ENCODE results near the gene OR10H4.
"Not testable (repeated sequence)": the region's sequence is repeated elsewhere in the genome, so short reads cannot be mapped to it uniquely, and the experiment has no call there.

The OR10H4 gene, protein sequence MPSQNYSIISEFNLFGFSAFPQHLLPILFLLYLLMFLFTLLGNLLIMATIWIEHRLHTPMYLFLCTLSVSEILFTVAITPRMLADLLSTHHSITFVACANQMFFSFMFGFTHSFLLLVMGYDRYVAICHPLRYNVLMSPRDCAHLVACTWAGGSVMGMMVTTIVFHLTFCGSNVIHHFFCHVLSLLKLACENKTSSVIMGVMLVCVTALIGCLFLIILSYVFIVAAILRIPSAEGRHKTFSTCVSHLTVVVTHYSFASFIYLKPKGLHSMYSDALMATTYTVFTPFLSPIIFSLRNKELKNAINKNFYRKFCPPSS

GRCh38 chr19:15948223-15949058 is at the start of gene OR10H4:
Gene OR10H4 (plus strand): TSS chr19:15949008. CDS start chr19:15949008, 0 bp downstream.
- no peak for DNase-seq (ENCODE audit: low spot score)

GRCh38 chr19:15899561-15899960 is 49.2 kb upstream of the OR10H4 start:
- DNase-seq (ENCODE audit: low spot score) = not testable (repeated sequence)

- DNase-seq (ENCODE audit: low spot score) = not testable (repeated sequence)
Measured at GRCh38 chr19:15900032-15900431, 48.8 kb upstream of the OR10H4 start.

GRCh38 chr19:15900504-15900903 is 48.3 kb upstream of the OR10H4 start:
- no peak for DNase-seq (ENCODE audit: low spot score)

DNA sequence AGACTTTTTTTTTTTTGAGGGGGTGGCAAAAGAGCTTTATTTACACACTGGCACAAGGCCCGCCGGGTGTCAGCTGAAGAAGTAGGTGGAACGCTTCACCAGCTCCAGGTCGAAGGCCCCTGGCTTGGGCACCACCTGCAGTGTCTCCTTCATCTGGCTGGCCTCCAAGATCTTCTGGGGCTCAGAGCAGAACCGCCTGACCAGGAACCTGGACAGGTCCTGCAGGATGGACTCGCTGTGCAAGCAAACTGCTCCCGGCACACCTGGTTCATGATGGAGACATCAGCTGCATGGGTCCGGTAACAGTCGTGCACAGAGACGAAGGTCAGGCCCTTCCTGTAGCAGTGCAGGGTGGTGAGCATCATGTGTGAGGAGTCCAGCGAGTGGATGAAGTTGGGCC is 46.6 kb upstream of the OR10H4 start:
- DNase-seq (ENCODE audit: low spot score) = no peak

- not testable (repeated sequence) for DNase-seq (ENCODE audit: low spot score)
Measured at GRCh38 chr19:15902898-15903297, 45.9 kb upstream of the OR10H4 start.

- DNase-seq (ENCODE audit: low spot score) = no peak
Measured at GRCh38 chr19:15905026-15905425, 43.8 kb upstream of the OR10H4 start.

DNA sequence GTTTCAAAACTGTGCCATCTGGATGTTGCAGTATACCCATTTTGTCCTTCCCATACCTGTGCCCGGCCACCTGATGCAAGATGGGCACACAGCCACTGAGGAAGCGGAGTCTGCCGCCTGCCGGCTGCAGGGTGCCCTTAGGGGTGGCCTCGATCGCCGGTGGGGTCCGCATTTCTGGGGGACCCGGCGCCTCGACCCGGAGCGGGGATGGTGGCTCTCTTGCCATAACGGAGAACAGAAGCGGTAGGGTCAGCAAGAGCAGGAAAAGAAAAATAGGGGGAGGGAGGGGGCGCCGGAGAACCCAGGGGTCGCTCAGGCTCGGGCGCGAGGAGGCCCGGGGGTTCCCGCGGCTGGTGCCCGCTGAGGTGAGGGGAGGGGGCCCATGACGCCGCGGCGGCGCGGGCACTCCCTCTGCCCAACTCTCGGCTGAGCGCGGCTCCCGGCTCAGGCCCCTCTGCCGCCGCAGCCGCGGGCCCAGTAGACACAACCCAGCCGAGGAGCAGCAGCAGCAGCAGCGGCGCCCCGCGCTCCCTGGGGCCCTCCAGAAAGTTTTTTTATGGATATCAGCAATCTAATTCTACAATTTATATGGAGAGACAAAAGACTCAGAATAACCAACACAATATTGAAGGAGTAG is 37.1 kb upstream of the OR10H4 start:
- DNase-seq (ENCODE audit: low spot score) = no peak

DNA sequence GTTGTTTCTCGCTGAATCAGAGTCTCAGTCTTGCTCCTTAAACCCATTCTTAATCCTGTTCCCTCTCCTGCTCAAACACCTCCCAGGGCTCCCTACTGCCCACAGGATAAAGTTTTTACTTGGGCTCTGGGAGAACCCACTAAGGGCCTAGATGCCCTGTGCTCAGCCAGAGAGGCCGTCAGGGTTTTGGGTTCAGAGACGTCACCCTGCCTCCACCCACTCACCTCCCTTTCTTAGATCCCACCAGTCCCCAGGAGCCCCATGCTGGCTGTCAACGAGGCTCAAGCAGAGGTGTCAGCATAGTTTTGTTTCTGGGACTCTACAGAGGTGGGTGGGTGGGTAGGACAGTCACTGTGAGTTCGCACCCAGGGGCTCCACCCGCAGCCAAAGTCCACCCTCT is 35.4 kb upstream of the OR10H4 start:
- DNase-seq (ENCODE audit: low spot score) = no peak

- DNase-seq (ENCODE audit: low spot score) = no peak
Measured at GRCh38 chr19:15913830-15914229, 35.0 kb upstream of the OR10H4 start.

- DNase-seq (ENCODE audit: low spot score) = no peak
Measured at GRCh38 chr19:15915109-15915508, 33.7 kb upstream of the OR10H4 start.

DNA sequence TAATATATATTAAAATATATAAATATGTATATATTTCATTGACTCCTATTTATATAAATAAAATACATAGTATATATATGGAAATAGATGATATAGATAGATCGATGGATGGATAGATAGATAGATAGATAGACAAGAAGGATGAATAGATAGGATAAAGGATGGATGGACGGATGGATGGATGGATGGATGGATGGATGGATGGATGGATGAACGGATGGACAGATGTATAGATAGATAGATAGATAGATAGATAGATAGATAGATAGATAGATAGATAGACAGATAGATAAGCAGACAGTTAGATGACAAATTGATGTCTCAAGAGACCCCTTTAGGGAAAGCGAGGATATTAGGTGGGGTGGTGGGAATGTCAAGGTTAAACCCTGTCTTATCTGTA is 29.6 kb upstream of the OR10H4 start:
- no peak for DNase-seq (ENCODE audit: low spot score)

GRCh38 chr19:15922021-15922420 is 26.8 kb upstream of the OR10H4 start:
- no peak for DNase-seq (ENCODE audit: low spot score)

DNA sequence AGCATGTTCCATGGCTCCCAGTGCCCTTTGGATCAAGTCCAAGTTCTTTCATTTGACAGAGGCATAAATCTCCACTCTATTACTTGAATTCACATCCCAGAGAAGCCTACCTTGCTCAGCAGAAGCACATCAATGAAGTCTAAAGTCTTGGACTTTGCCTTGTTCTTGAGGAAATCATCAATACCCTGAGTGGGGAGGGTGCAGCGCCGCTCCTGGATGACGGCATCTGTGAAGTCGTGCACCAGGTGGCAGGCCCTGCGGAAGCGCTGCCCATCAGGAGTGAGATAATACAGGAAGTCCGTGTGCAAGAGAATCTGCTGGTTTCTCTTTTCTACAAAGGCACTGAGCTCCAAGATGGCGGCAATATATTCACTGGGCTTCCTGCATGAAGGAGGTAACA is 25.1 kb upstream of the OR10H4 start:
- DNase-seq (ENCODE audit: low spot score) = no peak

DNA sequence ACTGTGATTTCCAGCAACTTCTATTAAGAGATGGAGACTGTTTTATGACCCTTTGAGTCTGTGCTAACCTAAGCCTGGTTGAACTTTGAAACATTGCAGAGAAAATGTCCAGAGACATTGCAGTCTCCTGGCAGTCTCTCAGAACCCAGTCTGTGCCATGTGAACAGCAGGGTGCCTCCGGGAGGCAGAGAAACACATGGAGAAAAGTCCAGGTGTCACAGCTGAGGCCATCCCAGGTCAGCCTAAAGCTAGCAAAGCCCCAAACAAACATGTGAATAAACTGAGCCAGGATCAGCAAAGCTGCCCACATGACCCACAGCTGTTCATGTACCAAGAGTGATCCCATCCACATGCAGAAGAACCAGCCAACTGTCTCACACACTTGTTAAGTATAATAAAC is 22.3 kb upstream of the OR10H4 start:
- DNase-seq (ENCODE audit: low spot score) = no peak

DNA sequence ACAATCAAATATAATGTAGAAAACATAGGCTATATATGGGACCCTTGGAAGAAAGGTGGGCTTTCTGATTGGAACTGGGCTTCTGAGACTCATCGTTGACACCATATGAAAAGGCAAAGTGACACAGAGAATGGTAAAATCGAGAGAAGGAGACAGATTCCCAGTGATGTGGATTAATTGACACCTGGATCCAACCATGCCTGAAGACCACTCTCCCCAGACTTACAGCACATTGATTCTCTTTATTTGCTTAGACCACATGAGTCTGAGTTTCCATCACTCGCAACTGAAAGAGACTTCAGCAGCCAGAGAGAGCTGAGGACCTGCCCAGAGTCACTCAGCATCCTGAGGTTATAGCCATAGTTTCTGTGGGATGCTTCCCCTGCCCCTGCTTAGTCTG is 20.5 kb upstream of the OR10H4 start:
- no peak for DNase-seq (ENCODE audit: low spot score)

DNA sequence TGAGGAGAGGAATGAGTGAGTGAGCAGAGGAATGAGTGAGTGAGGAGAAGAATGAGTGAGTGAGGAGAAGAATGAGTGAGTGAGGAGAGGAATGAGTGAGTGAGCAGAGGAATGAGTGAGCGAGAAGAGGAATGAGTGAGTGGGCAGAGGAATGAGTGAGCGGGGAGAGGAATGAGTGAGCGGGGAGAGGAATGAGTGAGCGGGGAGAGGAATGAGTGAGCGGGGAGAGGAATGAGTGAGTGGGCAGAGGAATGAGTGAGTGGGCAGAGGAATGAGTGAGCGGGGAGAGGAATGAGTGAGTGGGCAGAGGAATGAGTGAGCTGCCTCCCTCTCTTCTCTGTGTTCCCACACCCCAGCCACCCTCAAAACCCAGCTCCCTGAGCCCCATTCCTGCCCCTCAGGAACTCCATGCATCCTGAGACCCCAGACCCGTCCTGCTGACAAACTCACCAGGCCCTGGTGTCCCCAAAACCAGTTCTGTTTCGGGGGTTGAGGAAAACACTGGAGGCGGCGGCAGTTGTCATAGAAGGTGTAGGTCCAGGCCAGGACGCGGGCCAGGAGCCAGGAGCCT is 15.0 kb upstream of the OR10H4 start:
- not testable (repeated sequence) for DNase-seq (ENCODE audit: low spot score)

- DNase-seq (ENCODE audit: low spot score) = no peak
Measured at GRCh38 chr19:15934332-15935078, 14.3 kb upstream of the OR10H4 start, which contains the start of gene CYP4F11. Gene CYP4F11 (minus strand): TSS chr19:15934529. CDS start chr19:15934408, 121 bp downstream.

DNA sequence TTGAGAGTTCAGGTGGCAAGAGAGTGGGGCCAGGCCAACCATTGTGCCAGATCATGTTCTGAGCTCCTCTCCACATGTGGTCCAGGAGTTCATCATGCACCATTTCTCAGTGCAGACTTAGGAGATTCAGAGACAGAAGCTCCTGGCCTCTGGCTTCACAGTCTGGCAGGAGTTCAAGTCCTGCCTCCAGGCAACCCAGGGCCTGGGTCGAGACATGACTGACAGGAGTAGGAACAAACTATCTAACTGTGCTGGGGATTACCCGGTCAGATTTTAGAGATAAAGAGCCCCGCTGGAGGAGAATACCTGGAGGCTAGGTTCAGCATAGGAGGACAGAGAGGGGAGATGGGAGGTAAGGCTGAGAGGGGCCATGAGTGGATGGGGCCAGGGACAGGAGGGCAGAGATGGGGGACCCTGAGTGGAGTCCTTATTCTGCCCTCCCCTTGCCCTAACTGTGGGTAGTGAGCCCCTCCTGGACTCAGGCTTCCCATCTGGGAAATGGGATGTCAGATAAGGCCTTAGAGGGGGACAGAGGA is 13.6 kb upstream of the OR10H4 start:
- DNase-seq (ENCODE audit: low spot score) = no peak

DNA sequence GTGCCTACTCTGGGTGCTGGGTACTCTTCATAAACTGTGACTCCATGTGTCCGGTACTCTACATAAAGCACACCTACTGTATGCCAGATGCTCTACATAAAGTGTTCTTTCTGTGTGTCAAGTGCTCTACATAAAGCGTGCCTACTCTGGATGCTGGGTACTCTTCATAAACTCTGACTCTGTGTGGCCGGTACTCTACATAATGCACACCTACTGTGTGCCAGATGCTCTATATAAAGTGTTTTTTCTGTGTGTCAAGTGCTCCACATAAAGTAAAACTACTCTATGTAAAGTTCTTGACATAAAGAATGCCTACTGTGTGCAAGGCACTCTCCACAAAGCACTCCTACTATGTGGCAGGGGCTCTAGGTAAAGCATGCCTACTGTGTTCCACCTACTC is 12.6 kb upstream of the OR10H4 start:
- DNase-seq (ENCODE audit: low spot score) = no peak

GRCh38 chr19:15936950-15937349 is 11.9 kb upstream of the OR10H4 start:
- no peak for DNase-seq (ENCODE audit: low spot score)

All from hematopoietic multipotent progenitor cell treated with erythropoietin and hydrocortisone succinate and interleukin-3 and kit ligand, for 15 days (in vitro differentiated cells).